Sigmoid colon (tissue), 4 donors: ENCODE results near the gene MELTF.

Experiments used
- POLR2A ChIP-seq, 2 donors: fragments of 450-650 bp; IDR thresholded peaks; one replicate each; pipeline ENCODE4 v1.6.1; 2016; ENCODE audit warnings: antibody characterized with exemption in 2 of 2, mild to moderate bottlenecking in 2 of 2, moderate library complexity in 2 of 2
- POLR2AphosphoS5 ChIP-seq, 4 donors: sonication (generic); formaldehyde crosslinking; IDR thresholded peaks; one replicate each; pipeline ENCODE4 v1.6.1; 2017; ENCODE audit warnings: antibody characterized with exemption in 4 of 4

DNA sequence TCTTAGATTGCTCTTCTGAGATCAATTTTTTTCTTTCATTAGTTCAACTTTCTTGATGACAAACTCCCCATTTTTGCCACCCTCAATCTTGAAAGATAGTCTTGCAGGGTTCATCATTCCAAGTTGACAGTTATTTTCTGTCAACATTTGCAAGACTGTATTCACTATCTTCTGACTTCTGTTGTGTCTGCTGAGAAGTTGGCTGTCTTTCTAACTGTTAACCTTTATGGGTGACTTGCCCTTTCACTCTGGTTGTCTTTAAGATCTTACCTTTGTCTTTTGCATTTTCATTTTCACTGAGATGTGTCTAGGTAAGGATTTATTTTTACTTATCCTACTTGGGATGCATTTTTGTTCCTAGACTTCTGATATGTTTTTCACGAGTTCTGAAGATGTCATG is 46.4 kb downstream of the MELTF start:
- TF ChIP-seq POLR2AphosphoS5 (IDR thresholded peaks at IDR 0.05) (no peak), POLR2A (IDR thresholded peaks at IDR 0.05) (no peak)
